ENCODE results near the gene C2CD3. TPM values are rescaled to one million over a fixed set of nuclear protein-coding genes. Genes with fewer than 3 reads are reported as not detected.
"Not testable (repeated sequence)": the region's sequence is repeated elsewhere in the genome, so short reads cannot be mapped to it uniquely, and the experiment has no call there.

C2CD3 gene
- total RNA-seq, 1 experiment from 2014 or later = 22.0 TPM

GRCh38 chr11:74132833-74133232, 38.0 kb downstream of the C2CD3 start:
- Histone ChIP-seq H2BK5ac (ENCODE audit: insufficient read length, low read length) (no peak overlapping the region), H2BK120ac (ENCODE audit: low read depth, low read length, poor library complexity, severe bottlenecking) (no peak overlapping the region), H3K23me2 (ENCODE audit: insufficient read length, low read depth, low read length, poor library complexity, severe bottlenecking) (no peaks in the 10 kb centered on the region), H2BK12ac (ENCODE audit: insufficient read length, low read depth, low read length) (no peak overlapping the region), H3K4me1 (ENCODE audit: insufficient read depth, low read length) (no peaks in the 10 kb centered on the region), H3K14ac (ENCODE audit: insufficient read depth, low read length) (no peak overlapping the region), H3K4ac (ENCODE audit: low read depth, low read length) (no peak overlapping the region), H3K79me2 (ENCODE audit: insufficient read depth, low read length) (no peaks in the 10 kb centered on the region), H2BK20ac (ENCODE audit: low read depth, low read length, poor library complexity, severe bottlenecking) (no peak overlapping the region), H3K79me1 (ENCODE audit: insufficient read depth, low read depth, low read length, poor library complexity, severe bottlenecking) (no peaks in the 10 kb centered on the region), H3K9me3 (ENCODE audit: control insufficient read depth, low read depth, low read length) (no peaks in the 10 kb centered on the region), H4K5ac (ENCODE audit: insufficient read length, low read depth, low read length) (no peak overlapping the region), H4K91ac (ENCODE audit: insufficient read length, low read depth, low read length) (no peak overlapping the region), H4K8ac (replicated peaks; ENCODE audit: insufficient read length, low read depth, low read length) (no peak overlapping the region), H2AK5ac (ENCODE audit: insufficient read length, low read length) (no peak overlapping the region), H3K9ac (ENCODE audit: extremely low read depth, insufficient read length, low read length) (no peak overlapping the region), H2BK15ac (ENCODE audit: low read depth, low read length) (no peak overlapping the region), H4K20me1 (ENCODE audit: control insufficient read depth, insufficient read depth, insufficient read length) (no peaks in the 10 kb centered on the region), H3T11ph (ENCODE audit: low read length) (no peak overlapping the region), H3K18ac (ENCODE audit: insufficient read length, low read depth, low read length) (no peak overlapping the region), H3K27ac (ENCODE audit: insufficient read length, low read depth, low read length) (no peak overlapping the region), H3K23ac (ENCODE audit: insufficient read length, low read depth, low read length) (no peak overlapping the region), H2AFZ (ENCODE audit: low read length) (no peak overlapping the region), H3K27me3 (ENCODE audit: insufficient read depth, low read length) (no peaks in the 10 kb centered on the region), H3K4me2 (ENCODE audit: insufficient read depth, insufficient read length, low read length) (no peak overlapping the region), H3K56ac (ENCODE audit: insufficient read length, low read depth, low read length) (no peak overlapping the region)
- no peaks in the 10 kb centered on the region for H3K4me1 Mint-ChIP-seq
- no CpG with 5 or more reads among the region's 3 CpGs for WGBS (ENCODE audit: extremely low coverage, insufficient read length, low lambda C conversion rate)
- H3K36me3 Mint-ChIP-seq (ENCODE audit: insufficient read depth in 1 of 3, low read depth in 3 of 3) = peaks cover 26 to 63% (median 46%) of the 10 kb centered on the region in 3 experiments
- no peak for DNase-seq
- no peaks in the 10 kb centered on the region for H3K27me3 Mint-ChIP-seq (ENCODE audit: low read depth)
- H3K27ac Mint-ChIP-seq = no peak overlapping the region
- H3K9me3 Mint-ChIP-seq = peaks cover 5 to 7% of the 10 kb centered on the region in 2 experiments; a peak in 4 of 5 replicates
- no peak overlapping the region for H3K4me3 Mint-ChIP-seq
- no peak for TF ChIP-seq CTCF (conservative IDR thresholded peaks at IDR 0.05)

- H3K27ac ChIP-seq (ENCODE audit: insufficient read length, low read depth, low read length); H3T11ph ChIP-seq (ENCODE audit: low read length); H3K4me1 Mint-ChIP-seq; H4K20me1 ChIP-seq (ENCODE audit: control insufficient read depth, insufficient read depth, insufficient read length); H4K91ac ChIP-seq (ENCODE audit: insufficient read length, low read depth, low read length); H2BK15ac ChIP-seq (ENCODE audit: low read depth, low read length); H2AFZ ChIP-seq (ENCODE audit: low read length); H3K18ac ChIP-seq (ENCODE audit: insufficient read length, low read depth, low read length); H4K5ac ChIP-seq (ENCODE audit: insufficient read length, low read depth, low read length); H2AK5ac ChIP-seq (ENCODE audit: insufficient read length, low read length); H3K23me2 ChIP-seq (ENCODE audit: insufficient read length, low read depth, low read length, poor library complexity, severe bottlenecking); H2BK120ac ChIP-seq (ENCODE audit: low read depth, low read length, poor library complexity, severe bottlenecking); H2BK12ac ChIP-seq (ENCODE audit: insufficient read length, low read depth, low read length); H2BK20ac ChIP-seq (ENCODE audit: low read depth, low read length, poor library complexity, severe bottlenecking); H3K4me3 Mint-ChIP-seq; H3K27me3 ChIP-seq (ENCODE audit: insufficient read depth, low read length); H3K9me3 ChIP-seq (ENCODE audit: control insufficient read depth, low read depth, low read length); H3K27me3 Mint-ChIP-seq (ENCODE audit: low read depth); H2BK5ac ChIP-seq (ENCODE audit: insufficient read length, low read length); H3K79me1 ChIP-seq (ENCODE audit: insufficient read depth, low read depth, low read length, poor library complexity, severe bottlenecking); H3K9me3 Mint-ChIP-seq; H3K9ac ChIP-seq (ENCODE audit: extremely low read depth, insufficient read length, low read length); H3K27ac Mint-ChIP-seq; DNase-seq; H3K23ac ChIP-seq (ENCODE audit: insufficient read length, low read depth, low read length); H4K8ac ChIP-seq (replicated peaks; ENCODE audit: insufficient read length, low read depth, low read length); H3K56ac ChIP-seq (ENCODE audit: insufficient read length, low read depth, low read length); H3K79me2 ChIP-seq (ENCODE audit: insufficient read depth, low read length); H3K4me1 ChIP-seq (ENCODE audit: insufficient read depth, low read length); H3K14ac ChIP-seq (ENCODE audit: insufficient read depth, low read length); H3K4ac ChIP-seq (ENCODE audit: low read depth, low read length); H3K4me2 ChIP-seq (ENCODE audit: insufficient read depth, insufficient read length, low read length): not testable (repeated sequence)
- no CpG with 5 or more reads among the region's 33 CpGs for WGBS (ENCODE audit: extremely low coverage, insufficient read length, low lambda C conversion rate)
- peaks cover 26 to 54% (median 33%) of the 10 kb centered on the region in 3 experiments for H3K36me3 Mint-ChIP-seq (ENCODE audit: insufficient read depth in 1 of 3, low read depth in 3 of 3)
These were observed 41.7 kb downstream of the C2CD3 start for GRCh38 chr11:74129121-74129520.

All from H9 (cell line).